IMR-90 (cell line): Measurements from ENCODE around the gene SCRN2. TPM values are rescaled to one million over a fixed set of nuclear protein-coding genes. Genes with fewer than 3 reads are reported as not detected.

Source experiments
- ATAC-seq: fragments of 200-7000 bp; cut with Tn5 transposase; 2 replicates; pipeline ENCODE4 v1.9.1; 2020; ENCODE audit warnings: low read depth, mild to moderate bottlenecking, moderate library complexity
- BruUV-seq: library from RNA; stranded (reverse); fragments of 400-500 nt; replicated peaks from 2 replicates; lab custom pipeline; 2021; lab: Mats Ljungman, UMichigan
- CTCF ChIA-PET: fragments of 300-600 bp; formaldehyde crosslinking; extraction: SDS; loops from one replicate; lab custom pipeline; 2021; ENCODE audit warnings: antibody characterized with exemption; lab: Yijun Ruan, JAX
- POLR2A ChIA-PET: fragments of 300-600 bp; sonication (Branson Sonifier 250); formaldehyde crosslinking; loops from one replicate; lab custom pipeline; 2022; ENCODE audit warnings: antibody characterized with exemption; ENCODE audit not compliant: unreplicated experiment; lab: Charles Lee
- DNase-seq: peaks from one replicate; pipeline ENCODE4 v3.0.0; 2013
- H2AFZ ChIP-seq: replicated peaks from 2 replicates; pipeline ENCODE3; 2013; ENCODE audit warnings: low read length, mild to moderate bottlenecking; ENCODE audit not compliant: poor library complexity
- H2AK5ac ChIP-seq: 2 replicates; pipeline ENCODE4 v1.6.1; 2013; ENCODE audit warnings: low read depth, low read length, inconsistent platforms
- H2AK9ac ChIP-seq: replicated peaks from 2 replicates; pipeline ENCODE3; 2013; ENCODE audit warnings: mild to moderate bottlenecking, low read depth, low read length, moderate library complexity; ENCODE audit not compliant: poor library complexity
- H2BK120ac ChIP-seq: 2 replicates; pipeline ENCODE4 v1.6.1; 2013; ENCODE audit warnings: low read depth, low read length, inconsistent platforms
- H2BK15ac ChIP-seq: 3 replicates; pipeline ENCODE4 v1.6.1; 2013; ENCODE audit warnings: low read depth, low read length, inconsistent platforms
- H2BK20ac ChIP-seq: 2 replicates; pipeline ENCODE4 v1.6.1; 2013; ENCODE audit warnings: low read depth, mild to moderate bottlenecking, inconsistent platforms, low read length, moderate library complexity
- H2BK5ac ChIP-seq: 2 replicates; pipeline ENCODE4 v1.6.1; 2013; ENCODE audit warnings: mild to moderate bottlenecking, low read depth, low read length, inconsistent platforms; ENCODE audit not compliant: poor library complexity, severe bottlenecking
- H3K14ac ChIP-seq: replicated peaks from 2 replicates; pipeline ENCODE4 v1.6.1; 2013; ENCODE audit warnings: low read depth, low read length, inconsistent platforms
- H3K18ac ChIP-seq: 2 replicates; pipeline ENCODE4 v1.6.1; 2013; ENCODE audit warnings: low read depth, low read length, control low read depth
- H3K23ac ChIP-seq: 2 replicates; pipeline ENCODE4 v1.6.1; 2013; ENCODE audit warnings: low read depth, low read length, inconsistent platforms
- H3K27ac ChIP-seq: 2 replicates; pipeline ENCODE4 v1.5.1; 2013; ENCODE audit warnings: mild to moderate bottlenecking, control low read depth, low read length; ENCODE audit not compliant: insufficient read depth
- H3K27me3 ChIP-seq: 2 replicates; pipeline ENCODE4 v1.6.1; 2013; ENCODE audit warnings: low read length; ENCODE audit not compliant: control insufficient read depth, insufficient read depth
- H3K36me3 ChIP-seq: 2 replicates; pipeline ENCODE4 v1.6.1; 2013; ENCODE audit warnings: low read length, mixed read lengths; ENCODE audit not compliant: control insufficient read depth, insufficient read depth
- H3K4ac ChIP-seq: 2 replicates; pipeline ENCODE4 v1.6.1; 2013; ENCODE audit warnings: low read depth, low read length, inconsistent platforms
- H3K4me1 ChIP-seq: 2 replicates; pipeline ENCODE4 v1.6.1; 2013; ENCODE audit warnings: low read length, mixed read lengths; ENCODE audit not compliant: control insufficient read depth, insufficient read depth
- H3K4me2 ChIP-seq: 2 replicates; pipeline ENCODE4 v1.6.1; 2013; ENCODE audit warnings: low read depth, mild to moderate bottlenecking, control low read depth, low read length, moderate library complexity
- H3K4me3 ChIP-seq: 2 replicates; pipeline ENCODE4 v1.5.1; 2013; ENCODE audit warnings: low read depth, mild to moderate bottlenecking, control low read depth, low read length, moderate library complexity; ENCODE audit not compliant: insufficient read depth
- H3K56ac ChIP-seq: 2 replicates; pipeline ENCODE4 v1.6.1; 2013; ENCODE audit warnings: low read length, inconsistent platforms; ENCODE audit not compliant: insufficient read depth; ENCODE audit errors: extremely low read depth
- H3K79me1 ChIP-seq, 2 experiments: 2 replicates each; pipeline ENCODE4 v1.6.1; 2013; ENCODE audit warnings: low read length in 2 of 2, inconsistent platforms in 1 of 2, low read depth in 1 of 2
- H3K9ac ChIP-seq: 2 replicates; pipeline ENCODE4 v1.6.1; 2013; ENCODE audit warnings: low read depth, low read length, control low read depth
- H3K9me1 ChIP-seq: 2 replicates; pipeline ENCODE4 v1.6.1; 2013; ENCODE audit warnings: low read length, inconsistent platforms; ENCODE audit not compliant: insufficient read depth
- H3K9me3 ChIP-seq: 2 replicates; pipeline ENCODE4 v1.6.1; 2013; ENCODE audit warnings: low read length; ENCODE audit not compliant: control insufficient read depth, insufficient read depth
- H4K20me1 ChIP-seq: 2 replicates; pipeline ENCODE4 v1.6.1; 2013; ENCODE audit warnings: low read length, inconsistent platforms; ENCODE audit not compliant: insufficient read depth
- H4K5ac ChIP-seq: 2 replicates; pipeline ENCODE4 v1.6.1; 2013; ENCODE audit warnings: mild to moderate bottlenecking, low read depth, low read length, control low read depth
- H4K8ac ChIP-seq, 2 experiments: 2 replicates each; pipeline ENCODE4 v1.6.1; 2013; ENCODE audit warnings: low read depth in 2 of 2, low read length in 2 of 2, control low read depth in 1 of 2, inconsistent platforms in 1 of 2
- H4K91ac ChIP-seq: 2 replicates; pipeline ENCODE4 v1.6.1; 2013; ENCODE audit warnings: low read depth, low read length, inconsistent platforms; ENCODE audit not compliant: insufficient read depth
- BHLHE40 ChIP-seq: fragments of 150-350 bp; IDR thresholded peaks from 2 replicates; pipeline ENCODE4 v1.6.1; 2016; ENCODE audit warnings: mild to moderate bottlenecking, low read depth, low read length
- CEBPB ChIP-seq: IDR thresholded peaks from 2 replicates; pipeline ENCODE4 v1.6.1; 2012; ENCODE audit warnings: low read depth, low read length, improper control_type of control experiment
- CHD1 ChIP-seq: IDR thresholded peaks from 2 replicates; pipeline ENCODE4 v1.6.1; 2012; ENCODE audit warnings: low read depth, low read length, improper control_type of control experiment
- CTCF ChIP-seq: conservative IDR thresholded peaks from 2 replicates; pipeline ENCODE4 v1.5.1; 2012; ENCODE audit warnings: mild to moderate bottlenecking, low read depth, low read length, improper control_type of control experiment
- ELK1 ChIP-seq: fragments of 150-350 bp; IDR thresholded peaks from 2 replicates; pipeline ENCODE4 v1.6.1; 2016; ENCODE audit warnings: low read depth, mild to moderate bottlenecking, low read length, moderate library complexity, borderline replicate concordance
- FOS ChIP-seq: fragments of 150-350 bp; IDR thresholded peaks from 2 replicates; pipeline ENCODE4 v1.6.1; 2016; ENCODE audit warnings: low read depth, low read length
- MAFK ChIP-seq: IDR thresholded peaks from 2 replicates; pipeline ENCODE4 v1.6.1; 2012; ENCODE audit warnings: low read depth, low read length, improper control_type of control experiment
- MAZ ChIP-seq: IDR thresholded peaks from 2 replicates; pipeline ENCODE4 v1.6.1; 2012; ENCODE audit warnings: low read depth, mild to moderate bottlenecking, low read length, improper control_type of control experiment, moderate library complexity, borderline replicate concordance
- MXI1 ChIP-seq: IDR thresholded peaks from 2 replicates; pipeline ENCODE4 v1.6.1; 2012; ENCODE audit warnings: low read depth, mild to moderate bottlenecking, low read length, moderate library complexity, borderline replicate concordance
- NFE2L2 ChIP-seq: fragments of 150-350 bp; IDR thresholded peaks from 2 replicates; pipeline ENCODE4 v1.6.1; 2016; ENCODE audit warnings: low read depth, mild to moderate bottlenecking, low read length
- POLR2A ChIP-seq: IDR thresholded peaks from 2 replicates; pipeline ENCODE4 v1.6.1; 2012; ENCODE audit warnings: mild to moderate bottlenecking, low read depth, low read length
- RAD21 ChIP-seq: IDR thresholded peaks from 2 replicates; pipeline ENCODE4 v1.6.1; 2012; ENCODE audit warnings: low read length, improper control_type of control experiment
- RCOR1 ChIP-seq: IDR thresholded peaks from 2 replicates; pipeline ENCODE4 v1.6.1; 2012; ENCODE audit warnings: mild to moderate bottlenecking, low read length, improper control_type of control experiment; ENCODE audit not compliant: insufficient replicate concordance
- RFX5 ChIP-seq: IDR thresholded peaks from 2 replicates; pipeline ENCODE4 v1.8.0; 2012; ENCODE audit warnings: low read depth, mild to moderate bottlenecking, low read length, moderate library complexity
- SMC3 ChIP-seq: fragments of 150-350 bp; IDR thresholded peaks from 2 replicates; pipeline ENCODE4 v1.6.1; 2016; ENCODE audit warnings: low read depth, mild to moderate bottlenecking, antibody characterized with exemption, low read length, moderate library complexity
- USF2 ChIP-seq: fragments of 150-350 bp; IDR thresholded peaks from 2 replicates; pipeline ENCODE4 v1.6.1; 2017; ENCODE audit warnings: mild to moderate bottlenecking, antibody characterized with exemption, low read length, low read depth
- WGBS, 2 experiments: methylation state at CpG; one replicate each; pipeline versions ENCODE4 v1.1.5 to v1.1.7; 2013; ENCODE audit warnings: missing lambda C conversion rate in 2 of 2; ENCODE audit not compliant: insufficient read length in 1 of 2; ENCODE audit errors: extremely low coverage in 2 of 2; 5-methylcytosine and 5-hydroxymethylcytosine counted together
- dilution Hi-C: fragments of 300-500 bp; cut with HindIII; formaldehyde crosslinking; loops from one replicate; pipeline ENCODE4 v1.14.3; 2018; ENCODE audit warnings: low sequenced_read_pairs; ENCODE audit not compliant: unreplicated experiment
- in situ Hi-C: fragments of 300-500 bp; cut with MboI; formaldehyde crosslinking; loops from 3 replicates; pipeline ENCODE4 v1.14.3; 2019; ENCODE audit warnings: low sequenced_read_pairs, inconsistent platforms, mixed read lengths
- intact Hi-C: fragments of 100-400 bp; cut with micrococcal nuclease; formaldehyde crosslinking; loops from 2 replicates; pipeline ENCODE4 v1.10.0; 2022
- polyA plus RNA-seq, 3 experiments: library from polyadenylated mRNA; depleted of rRNA; stranded (reverse); fragments of >200 nt; gene quantifications; 2 replicates each; pipeline ENCODE4 v1.2.3, GENCODE V29; 2012; ENCODE audit warnings: low replicate concordance in 1 of 3
- total RNA-seq: library from RNA; depleted of rRNA; stranded (reverse); fragments of >200 nt; gene quantifications from 2 replicates; pipeline ENCODE4 v1.2.3, GENCODE V29; 2012

Gene SCRN2
- total and polyA plus RNA-seq, 2 of the 4 experiments (the other 2 are of a cell fraction) = 17.2 to 31.0 TPM

GRCh38 chr17:47801906-47802305 is 39.2 kb downstream of the SCRN2 start:
- ChIA-PET CTCF (interaction anchor here (0.9 kb wide), 1 partner anchor 104 kb away, joined by 3 read pairs; no protein-coding TSS in a partner anchor), POLR2A (no interaction called here)
- no peak for TF ChIP-seq RAD21
- no peak for TF ChIP-seq ELK1
- TF ChIP-seq SMC3 = no peak
- no peak for TF ChIP-seq MAFK
- TF ChIP-seq CTCF = no peak
- no peak for TF ChIP-seq BHLHE40
- TF ChIP-seq MXI1 = no peak
- no peak for TF ChIP-seq CHD1
- no peak for TF ChIP-seq MAZ
- TF ChIP-seq NFE2L2 = no peak
- TF ChIP-seq RFX5 = no peak
- TF ChIP-seq POLR2A = no peak
- no peak for TF ChIP-seq CEBPB
- TF ChIP-seq RCOR1 = no peak
- no peak for TF ChIP-seq USF2
- TF ChIP-seq FOS = no peak
- Histone ChIP-seq H3K27ac (no peak overlapping the region), H4K5ac (no peak overlapping the region), H3K79me1 (no peaks in the 10 kb centered on the region), H2BK15ac (no peak overlapping the region), H3K9me3 (no peaks in the 10 kb centered on the region), H3K4me1 (no peaks in the 10 kb centered on the region), H2AK5ac (no peak overlapping the region), H2AK9ac (no peak overlapping the region), H2AFZ (no peak overlapping the region), H3K4ac (no peak overlapping the region), H4K20me1 (no peaks in the 10 kb centered on the region; the same call in none of the 2 replicates), H3K4me2 (no peak overlapping the region), H4K91ac (no peak overlapping the region), H3K9ac (no peak overlapping the region), H3K27me3 (peaks cover 36% of the 10 kb centered on the region), H3K9me1 (no peaks in the 10 kb centered on the region), H3K4me3 (no peak overlapping the region), H3K18ac (no peak overlapping the region), H3K36me3 (peaks cover 4% of the 10 kb centered on the region), H2BK5ac (no peak overlapping the region), H2BK20ac (no peak overlapping the region), H3K56ac (no peak overlapping the region), H3K23ac (no peak overlapping the region), H3K14ac (no peak overlapping the region), H4K8ac (no peak overlapping the region), H2BK120ac (no peak overlapping the region)
- BruUV-seq = no TSS peak
- no CpG with 5 or more reads among the region's 6 CpGs for WGBS, 2 experiments
- DNase-seq = no peak
- intact Hi-C loops = no loop called here
- in situ Hi-C loops = no loop called here
- dilution Hi-C loops = no loop called here
- no peak for ATAC-seq
